NB4 (cell line): ENCODE results near the gene POLRMT.

Experiments
- POLR2A ChIP-seq: IDR thresholded peaks from 2 replicates; pipeline ENCODE4 v1.6.1; 2011; ENCODE audit warnings: mild to moderate bottlenecking; ENCODE audit not compliant: insufficient read length; ENCODE audit errors: extremely low read depth
- TF ChIP-seq, protein P1 (sequence below): IDR thresholded peaks from one replicate; pipeline ENCODE4 v1.5.1; 2012; ENCODE audit warnings: low read depth, low read length

GRCh38 chr19:611481-611868 is 21.9 kb downstream of the POLRMT start:
- TF ChIP-seq, protein P1, sequence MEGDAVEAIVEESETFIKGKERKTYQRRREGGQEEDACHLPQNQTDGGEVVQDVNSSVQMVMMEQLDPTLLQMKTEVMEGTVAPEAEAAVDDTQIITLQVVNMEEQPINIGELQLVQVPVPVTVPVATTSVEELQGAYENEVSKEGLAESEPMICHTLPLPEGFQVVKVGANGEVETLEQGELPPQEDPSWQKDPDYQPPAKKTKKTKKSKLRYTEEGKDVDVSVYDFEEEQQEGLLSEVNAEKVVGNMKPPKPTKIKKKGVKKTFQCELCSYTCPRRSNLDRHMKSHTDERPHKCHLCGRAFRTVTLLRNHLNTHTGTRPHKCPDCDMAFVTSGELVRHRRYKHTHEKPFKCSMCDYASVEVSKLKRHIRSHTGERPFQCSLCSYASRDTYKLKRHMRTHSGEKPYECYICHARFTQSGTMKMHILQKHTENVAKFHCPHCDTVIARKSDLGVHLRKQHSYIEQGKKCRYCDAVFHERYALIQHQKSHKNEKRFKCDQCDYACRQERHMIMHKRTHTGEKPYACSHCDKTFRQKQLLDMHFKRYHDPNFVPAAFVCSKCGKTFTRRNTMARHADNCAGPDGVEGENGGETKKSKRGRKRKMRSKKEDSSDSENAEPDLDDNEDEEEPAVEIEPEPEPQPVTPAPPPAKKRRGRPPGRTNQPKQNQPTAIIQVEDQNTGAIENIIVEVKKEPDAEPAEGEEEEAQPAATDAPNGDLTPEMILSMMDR = no peak
- TF ChIP-seq POLR2A = no peak
